ENCODE data around the gene UGT3A2. TPM values are rescaled to one million over a fixed set of nuclear protein-coding genes. Genes with fewer than 3 reads are reported as not detected.

The UGT3A2 gene
- total and polyA plus RNA-seq, 7 experiments from 2014 or later: 0.39 to 0.94 TPM; not detected in 5

DNA sequence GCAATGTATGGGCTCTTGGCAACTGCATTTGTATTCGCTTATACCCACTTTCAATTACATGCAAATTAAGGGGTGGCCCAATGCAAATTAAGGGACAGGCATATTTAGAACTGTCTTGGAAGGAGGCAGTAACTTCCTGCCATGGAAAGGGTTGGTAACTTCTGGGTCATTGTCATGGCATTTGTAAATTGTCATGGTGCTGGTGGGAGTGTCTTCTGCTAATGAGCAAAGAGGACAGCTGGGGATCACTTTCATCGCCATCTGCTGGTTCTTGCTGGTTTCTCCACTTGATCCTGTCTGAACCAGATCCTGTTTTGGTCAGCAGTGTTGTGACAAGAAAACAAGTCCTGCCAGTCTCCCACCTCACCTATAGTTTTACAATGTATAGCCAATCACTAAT, 23.3 kb upstream of the UGT3A2 start:
- Mint-ChIP-seq H3K9me3 (peaks cover 0 to 26% (median 11%) of the 10 kb centered on the region in 11 donors), H3K27me3 (peaks cover 12 to 18% (median 15%) of the 10 kb centered on the region in 5 donors), H3K27ac (no peak overlapping the region), H3K4me1 (no peaks in the 10 kb centered on the region), H3K36me3 (no peaks in the 10 kb centered on the region), H3K4me3 (no peak overlapping the region)
- H3K36me3 ChIP-seq (ENCODE audit: control insufficient read depth in 2 of 3, insufficient read depth in 3 of 3, low read length in 3 of 3): no peaks in the 10 kb centered on the region
- ATAC-seq: peak; percentile 38
- DNase-seq: no peak
- ChIA-PET POLR2A (interaction anchor here (1.0 kb wide), 1 partner anchor 29 kb away, joined by 3 read pairs; no protein-coding TSS in a partner anchor), CTCF (no interaction called here)
- intact Hi-C loops (cut with micrococcal nuclease): no loop called here
- H3K27ac ChIP-seq (ENCODE audit: low read depth, low read length): no peak overlapping the region
- no peaks in the 10 kb centered on the region for H3K9me3 ChIP-seq (ENCODE audit: control insufficient read depth in 2 of 3, low read length in 3 of 3)
- no peak overlapping the region for H3K4me3 ChIP-seq (ENCODE audit: low read length)
- no peaks in the 10 kb centered on the region for H3K4me1 ChIP-seq (ENCODE audit: control insufficient read depth in 2 of 2, insufficient read depth in 2 of 2, low read length in 2 of 2)
- no peaks in the 10 kb centered on the region for H3K27me3 ChIP-seq (ENCODE audit: control insufficient read depth in 2 of 2, insufficient read depth in 2 of 2, low read length in 2 of 2)

DNA sequence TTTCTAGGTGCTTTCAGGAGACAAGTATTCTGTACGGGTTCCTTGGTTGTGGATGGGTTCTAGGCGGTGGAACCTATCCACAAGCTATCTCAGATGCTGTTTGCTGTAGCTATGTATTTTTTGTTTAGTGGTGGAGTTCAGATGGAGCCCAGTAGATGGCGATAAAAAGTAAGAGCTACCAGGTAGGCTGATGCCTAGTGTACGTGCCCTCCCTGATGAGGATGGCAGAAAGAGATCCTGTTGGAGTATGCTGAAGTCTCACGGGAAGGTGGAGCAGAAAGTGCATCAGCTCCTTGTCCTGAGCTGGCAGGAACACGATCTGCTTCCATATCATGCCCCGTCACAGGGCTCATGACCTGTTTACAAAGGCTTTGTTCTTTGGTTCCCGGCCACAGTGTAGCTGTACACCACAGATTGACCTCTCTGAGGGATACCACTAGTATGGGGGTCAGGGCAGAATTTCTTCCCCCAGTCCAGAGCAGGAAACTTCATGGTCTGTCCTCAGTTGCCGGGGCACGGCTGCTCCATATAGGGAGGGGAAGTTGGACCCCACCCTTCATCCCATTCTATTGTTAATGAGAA, 12.6 kb upstream of the UGT3A2 start:
- no peaks in the 10 kb centered on the region for H3K36me3 ChIP-seq (ENCODE audit: control insufficient read depth in 2 of 3, insufficient read depth in 3 of 3, low read length in 3 of 3)
- Mint-ChIP-seq H3K27me3 (peaks cover 17 to 51% (median 27%) of the 10 kb centered on the region in 5 donors), H3K4me3 (no peak overlapping the region), H3K36me3 (peaks cover 0 to 9% (median 0%) of the 10 kb centered on the region in 5 donors), H3K27ac (no peak overlapping the region), H3K9me3 (peaks cover 0 to 10% (median 2%) of the 10 kb centered on the region in 11 donors), H3K4me1 (no peaks in the 10 kb centered on the region)
- H3K4me3 ChIP-seq (ENCODE audit: low read length): no peak overlapping the region
- DNase-seq (peak in 6 of 9 donors; percentile 14 to 36 (median 29)), ATAC-seq (peak; percentile 82)
- POLR2A ChIA-PET: no interaction called here
- H3K9me3 ChIP-seq (ENCODE audit: control insufficient read depth in 2 of 3, low read length in 3 of 3): no peaks in the 10 kb centered on the region
- no peaks in the 10 kb centered on the region for H3K4me1 ChIP-seq (ENCODE audit: control insufficient read depth in 2 of 2, insufficient read depth in 2 of 2, low read length in 2 of 2)
- CTCF ChIA-PET: interaction anchor here (0.5 to 1.8 kb wide), 14 partner anchors 8 to 1220 kb away, joined by 3 to 10 read pairs (median 3); no protein-coding TSS in a partner anchor
- intact Hi-C loops (cut with micrococcal nuclease): loop anchor here in 1 of 2 donors (1.0 to 10.0 kb wide), 5 partner anchors 72 to 616 kb away; partner anchors contain the start of genes LMBRD2 and NADK2
- no peaks in the 10 kb centered on the region for H3K27me3 ChIP-seq (ENCODE audit: control insufficient read depth in 2 of 2, insufficient read depth in 2 of 2, low read length in 2 of 2)
- no peak overlapping the region for H3K27ac ChIP-seq (ENCODE audit: low read depth, low read length)

DNA sequence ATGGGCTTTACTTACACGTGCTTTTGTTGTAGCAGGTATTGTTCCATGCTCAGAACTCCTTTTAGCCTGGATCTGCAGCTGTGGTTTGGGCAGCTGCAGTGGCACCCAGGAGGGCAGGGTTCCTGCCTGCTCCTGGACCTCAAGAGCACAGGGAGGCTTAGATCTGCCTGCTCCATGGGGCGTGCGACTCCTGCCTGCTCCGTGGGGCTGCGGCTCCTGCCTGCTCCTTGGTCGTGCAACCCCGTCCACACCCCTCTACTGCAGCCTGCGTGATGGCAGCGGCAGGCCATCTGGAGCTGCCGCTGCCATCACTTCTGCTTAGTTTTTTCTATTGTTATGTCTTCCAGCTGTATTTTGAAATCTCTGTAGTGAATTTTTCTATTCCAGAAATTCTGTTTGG, 11.7 kb upstream of the UGT3A2 start:
- H3K27me3 ChIP-seq (ENCODE audit: control insufficient read depth in 2 of 2, insufficient read depth in 2 of 2, low read length in 2 of 2): no peaks in the 10 kb centered on the region
- H3K4me1 ChIP-seq (ENCODE audit: control insufficient read depth in 2 of 2, insufficient read depth in 2 of 2, low read length in 2 of 2): no peaks in the 10 kb centered on the region
- no peak for DNase-seq
- ChIA-PET CTCF (interaction anchor here (0.6 to 1.8 kb wide), 10 partner anchors 9 to 1219 kb away, joined by 3 to 10 read pairs (median 4); no protein-coding TSS in a partner anchor), POLR2A (no interaction called here)
- no peak overlapping the region for H3K4me3 Mint-ChIP-seq
- no peak for ATAC-seq
- H3K9me3 ChIP-seq (ENCODE audit: control insufficient read depth in 2 of 3, low read length in 3 of 3): no peaks in the 10 kb centered on the region
- no peak overlapping the region for H3K27ac ChIP-seq (ENCODE audit: low read depth, low read length)
- no peak overlapping the region for H3K4me3 ChIP-seq (ENCODE audit: low read length)
- H3K27me3 Mint-ChIP-seq: peaks cover 14 to 44% (median 21%) of the 10 kb centered on the region in 5 donors
- H3K27ac Mint-ChIP-seq: no peak overlapping the region
- intact Hi-C loops (cut with micrococcal nuclease): loop anchor here in 1 of 2 donors (10.0 kb wide), 2 partner anchors 166 to 616 kb away; partner anchors contain the start of gene NADK2
- peaks cover 0 to 5% (median 0%) of the 10 kb centered on the region in 7 donors for H3K4me1 Mint-ChIP-seq
- H3K9me3 Mint-ChIP-seq: peaks cover 0 to 1% (median 0%) of the 10 kb centered on the region in 11 donors
- H3K36me3 ChIP-seq (ENCODE audit: control insufficient read depth in 2 of 3, insufficient read depth in 3 of 3, low read length in 3 of 3): no peaks in the 10 kb centered on the region
- H3K36me3 Mint-ChIP-seq: peaks cover 0 to 3% (median 0%) of the 10 kb centered on the region in 5 donors

DNA sequence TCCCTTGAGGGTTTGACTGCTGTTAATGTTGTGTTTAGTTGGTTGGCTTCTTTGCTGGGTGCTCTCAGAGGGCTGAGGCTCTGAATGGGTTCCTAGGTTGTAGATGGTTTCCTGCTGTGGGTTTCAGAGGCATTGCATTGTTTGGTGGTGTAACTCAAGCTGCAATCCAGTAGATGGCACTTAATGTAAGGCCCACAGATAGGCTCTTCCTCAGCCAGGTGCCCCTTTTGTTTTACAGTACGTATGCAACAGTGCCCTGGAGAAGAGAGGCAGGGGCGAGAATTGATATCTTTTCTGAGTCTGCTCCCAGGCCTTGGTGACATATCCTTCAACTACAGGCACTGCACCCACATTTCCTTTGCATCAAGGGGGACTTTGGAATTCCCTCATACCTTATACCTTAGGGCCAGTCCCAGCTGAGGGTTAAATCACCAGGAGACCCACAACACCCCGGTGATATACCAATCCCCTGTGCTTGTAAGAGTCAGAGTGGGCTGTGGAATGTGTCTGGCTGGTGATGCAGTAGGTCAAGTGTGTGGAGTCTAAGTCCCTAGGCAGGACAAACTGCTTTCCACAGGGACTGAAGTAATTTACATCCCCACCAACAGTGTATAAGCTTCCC, 7.0 kb upstream of the UGT3A2 start:
- ChIA-PET CTCF (no interaction called here), POLR2A (interaction anchor here (0.6 kb wide), 1 partner anchor 10 kb away, joined by 5 read pairs; no protein-coding TSS in a partner anchor)
- Mint-ChIP-seq H3K27ac (peak overlapping the region in 1 of 9 donors; percentile 11), H3K9me3 (no peaks in the 10 kb centered on the region), H3K4me3 (no peak overlapping the region), H3K36me3 (peaks cover 0 to 1% (median 0%) of the 10 kb centered on the region in 5 donors), H3K27me3 (peaks cover 4 to 39% (median 16%) of the 10 kb centered on the region in 5 donors), H3K4me1 (peaks cover 7 to 18% (median 10%) of the 10 kb centered on the region in 7 donors)
- intact Hi-C loops (cut with micrococcal nuclease): loop anchor here in 1 of 2 donors (10.0 kb wide), 2 partner anchors 171 to 621 kb away; partner anchors contain the start of gene NADK2
- Histone ChIP-seq H3K9me3 (ENCODE audit: control insufficient read depth in 2 of 3, low read length in 3 of 3) (no peaks in the 10 kb centered on the region), H3K36me3 (ENCODE audit: control insufficient read depth in 2 of 3, insufficient read depth in 3 of 3, low read length in 3 of 3) (no peaks in the 10 kb centered on the region), H3K27me3 (ENCODE audit: control insufficient read depth in 2 of 2, insufficient read depth in 2 of 2, low read length in 2 of 2) (no peaks in the 10 kb centered on the region), H3K4me3 (ENCODE audit: low read length) (no peak overlapping the region), H3K27ac (ENCODE audit: low read depth, low read length) (no peak overlapping the region), H3K4me1 (ENCODE audit: control insufficient read depth in 2 of 2, insufficient read depth in 2 of 2, low read length in 2 of 2) (no peaks in the 10 kb centered on the region)
- DNase-seq (peak in 3 of 9 donors; percentile 15 to 24 (median 18)), ATAC-seq (peak; percentile 65)

DNA sequence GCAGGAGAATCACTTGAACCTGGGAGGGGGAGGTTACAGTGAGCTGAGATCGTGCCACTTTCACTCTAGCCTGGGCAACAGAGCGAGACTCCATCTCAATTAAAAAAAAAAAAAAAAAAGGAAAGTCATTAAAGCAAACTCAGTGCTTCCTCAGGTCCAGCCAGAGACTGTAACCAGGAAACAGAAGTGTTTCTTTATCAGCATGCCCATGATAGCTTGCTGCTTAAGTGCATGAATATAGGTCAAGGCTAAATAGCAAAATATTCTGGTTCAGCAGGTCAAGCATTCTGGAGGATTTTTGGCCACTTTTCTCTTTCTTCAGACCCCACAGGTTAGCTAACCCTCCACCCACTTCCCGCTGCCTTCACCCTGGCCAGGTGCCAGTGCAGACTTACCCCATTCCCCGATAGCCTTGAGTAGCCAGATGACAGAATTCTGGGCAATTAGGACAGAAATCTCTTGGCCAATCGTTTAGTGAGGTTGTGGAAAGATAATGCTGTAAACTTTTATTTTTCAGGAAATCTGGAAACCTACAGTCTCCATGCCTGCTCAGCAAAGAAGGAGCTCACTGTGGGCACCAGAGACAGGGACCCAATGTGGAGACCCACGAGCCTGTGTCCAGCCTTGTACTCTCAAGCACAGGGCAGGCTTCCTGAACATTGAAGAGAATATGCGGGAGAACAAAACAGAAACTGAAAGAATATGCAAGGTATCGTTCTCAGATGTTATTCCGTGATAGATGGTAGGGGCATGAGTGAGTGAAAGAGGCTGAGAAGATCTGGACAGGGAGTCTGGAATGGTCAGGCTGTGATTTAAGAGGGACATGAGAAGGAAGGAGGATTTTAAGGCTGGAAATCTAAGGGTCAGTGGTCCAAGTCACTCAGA, 4.2 kb upstream of the UGT3A2 start:
- H3K4me1 ChIP-seq (ENCODE audit: control insufficient read depth in 2 of 2, insufficient read depth in 2 of 2, low read length in 2 of 2): no peaks in the 10 kb centered on the region
- no peak overlapping the region for H3K27ac ChIP-seq (ENCODE audit: low read depth, low read length)
- peaks cover 12 to 25% (median 17%) of the 10 kb centered on the region in 7 donors for H3K4me1 Mint-ChIP-seq
- H3K9me3 Mint-ChIP-seq: no peaks in the 10 kb centered on the region
- H3K9me3 ChIP-seq (ENCODE audit: control insufficient read depth in 2 of 3, low read length in 3 of 3): no peaks in the 10 kb centered on the region
- peak; percentile 44 for ATAC-seq
- H3K36me3 ChIP-seq (ENCODE audit: control insufficient read depth in 2 of 3, insufficient read depth in 3 of 3, low read length in 3 of 3): no peaks in the 10 kb centered on the region
- no peak overlapping the region for H3K4me3 ChIP-seq (ENCODE audit: low read length)
- peak overlapping the region; percentile 29 to 88 (median 77) for H3K4me3 Mint-ChIP-seq
- peaks cover 16 to 46% (median 34%) of the 10 kb centered on the region in 5 donors for H3K27me3 Mint-ChIP-seq
- peaks cover 0 to 1% (median 0%) of the 10 kb centered on the region in 5 donors for H3K36me3 Mint-ChIP-seq
- peak overlapping the region in 6 of 9 donors; percentile 5 to 72 (median 33) for H3K27ac Mint-ChIP-seq
- no peaks in the 10 kb centered on the region for H3K27me3 ChIP-seq (ENCODE audit: control insufficient read depth in 2 of 2, insufficient read depth in 2 of 2, low read length in 2 of 2)
- DNase-seq: no peak
- CTCF ChIA-PET: interaction anchor here (0.6 kb wide), 1 partner anchor 839 kb away, joined by 3 read pairs; no protein-coding TSS in a partner anchor
- intact Hi-C loops (cut with micrococcal nuclease): loop anchor here in 1 of 2 donors (10.0 kb wide), 2 partner anchors 174 to 624 kb away; partner anchors contain the start of gene NADK2
- POLR2A ChIA-PET: no interaction called here

DNA sequence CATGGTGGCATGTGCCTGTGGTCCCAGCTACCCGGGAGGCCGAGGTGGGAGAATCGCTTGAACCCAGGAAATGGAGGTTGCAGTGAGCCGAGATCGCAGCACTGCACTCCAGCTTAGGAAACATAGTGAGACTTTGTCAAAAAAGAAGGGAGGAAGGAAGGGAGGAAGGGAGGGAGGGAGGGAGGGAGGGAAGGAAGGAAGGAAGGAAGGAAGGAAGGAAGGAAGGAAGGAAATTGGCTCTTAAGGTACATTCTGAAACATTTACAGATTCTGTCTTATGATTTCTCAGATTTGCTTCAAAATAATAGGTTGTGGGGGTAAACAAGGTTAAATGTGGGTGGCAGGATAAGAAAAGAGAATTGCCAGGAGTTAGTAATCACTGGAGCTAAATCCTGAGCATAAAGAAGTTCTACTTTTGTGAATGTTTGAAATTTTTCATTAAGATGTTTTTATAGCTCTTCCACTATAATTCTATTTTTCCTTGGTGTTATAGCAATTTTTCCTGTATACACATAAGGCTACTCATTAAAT, 2.1 kb upstream of the UGT3A2 start:
- Mint-ChIP-seq H3K27ac (no peak overlapping the region), H3K4me3 (no peak overlapping the region), H3K36me3 (peaks cover 0 to 1% (median 0%) of the 10 kb centered on the region in 5 donors), H3K27me3 (peaks cover 29 to 59% (median 36%) of the 10 kb centered on the region in 5 donors), H3K9me3 (no peaks in the 10 kb centered on the region), H3K4me1 (peaks cover 12 to 24% (median 17%) of the 10 kb centered on the region in 7 donors)
- ATAC-seq: no peak
- H3K27me3 ChIP-seq (ENCODE audit: control insufficient read depth in 2 of 2, insufficient read depth in 2 of 2, low read length in 2 of 2): no peaks in the 10 kb centered on the region
- POLR2A ChIA-PET: no interaction called here
- no peak for DNase-seq
- intact Hi-C loops (cut with micrococcal nuclease): no loop called here
- H3K4me3 ChIP-seq (ENCODE audit: low read length): no peak overlapping the region
- no peaks in the 10 kb centered on the region for H3K36me3 ChIP-seq (ENCODE audit: control insufficient read depth in 2 of 3, insufficient read depth in 3 of 3, low read length in 3 of 3)
- CTCF ChIA-PET: no interaction called here
- no peak overlapping the region for H3K27ac ChIP-seq (ENCODE audit: low read depth, low read length)
- no peaks in the 10 kb centered on the region for H3K4me1 ChIP-seq (ENCODE audit: control insufficient read depth in 2 of 2, insufficient read depth in 2 of 2, low read length in 2 of 2)
- H3K9me3 ChIP-seq (ENCODE audit: control insufficient read depth in 2 of 3, low read length in 3 of 3): no peaks in the 10 kb centered on the region

Measured in naive thymus-derived CD4-positive, alpha-beta T cell (primary cell).